Left lung (tissue), 14 donors: ENCODE measurements around the gene IL1R1. TPM values are rescaled to one million over a fixed set of nuclear protein-coding genes. Genes with fewer than 3 reads are reported as not detected.

Experiments used
- ATAC-seq: fragments of 200-7000 bp; cut with Tn5 transposase; one replicate; pipeline ENCODE4 v1.9.1; 2020; ENCODE audit warnings: moderate library complexity
- DNase-seq, 4 donors: peaks; one replicate each; pipeline ENCODE4 v3.0.0-alpha.2; 2013 to 2020
- H3K27ac ChIP-seq, 2 donors: fragments of 200-600 bp; sonication (generic) in 1 of 2; one replicate each; pipeline versions ENCODE4 v1.5.0 to v1.8.0; 2020 to 2021
- H3K27me3 ChIP-seq, 2 donors: fragments of 200-600 bp; sonication (generic) in 1 of 2; one replicate each; pipeline versions ENCODE4 v1.5.0 to v1.8.0; 2020 to 2021
- H3K36me3 ChIP-seq, 2 donors: fragments of 200-600 bp; sonication (generic) in 1 of 2; one replicate each; pipeline versions ENCODE4 v1.5.0 to v1.8.0; 2020 to 2021
- H3K4me1 ChIP-seq, 2 donors: fragments of 200-600 bp; one replicate each; pipeline ENCODE4 v1.8.0; 2021
- H3K4me3 ChIP-seq, 2 donors: fragments of 200-600 bp; sonication (generic) in 1 of 2; one replicate each; pipeline versions ENCODE4 v1.5.0 to v1.8.0; 2020 to 2021; ENCODE audit warnings: mild to moderate bottlenecking in 1 of 2
- H3K9me3 ChIP-seq, 2 donors: fragments of 200-600 bp; sonication (generic) in 1 of 2; one replicate each; pipeline versions ENCODE4 v1.5.0 to v1.8.0; 2020 to 2021
- intact Hi-C, 2 donors: fragments of 100-400 bp; cut with DNase I; formaldehyde crosslinking; loops; one replicate each; pipeline versions ENCODE4 v1.11.2 to v1.14.2; 2022
- long read RNA-seq, 12 donors: library from polyadenylated mRNA in 2 of 12; unstranded in 2 of 12; transcript quantifications; one replicate each; pipeline ENCODE4 v2.0.0 and lab custom pipeline, GENCODE V29; 2019 to 2026
- polyA plus RNA-seq, 6 donors: library from polyadenylated mRNA; unstranded; fragments of 120-200 nt; gene quantifications; one replicate each; pipeline ENCODE4 v1.2.1, GENCODE V29; 2013; ENCODE audit not compliant: insufficient read length in 6 of 6
- total RNA-seq, 2 donors: library from RNA; stranded (reverse); fragmentation: NEBNext Ultra II Directional; extraction: Animal tissue kit (Norgen Biotek cat#: 25700); gene quantifications; one replicate each; pipeline ENCODE4 v1.2.1, GENCODE V29; 2021
- TF ChIP-seq, protein P1 (sequence below), 2 donors: fragments of 200-600 bp; sonication (generic) in 1 of 2; IDR thresholded peaks; one replicate each; pipeline versions ENCODE4 v1.5.0 to v1.8.0; 2021; ENCODE audit warnings: antibody characterized with exemption in 2 of 2
- donor health status: DM: no; HTN: yes; CAD: no.
- donor health status: DM: no; HTN: no; CAD: no.

Gene IL1R1
- total RNA-seq (100 to 1,000 TPM; 142 to 224 TPM), polyA plus RNA-seq (100 to 1,000 TPM in 5 of 6 donors, 10 to 100 TPM in 1; 91.1 to 137 (median 109) TPM)
- long read RNA-seq, donor 1, full-length matches to known transcripts, result 12 of 99 reads
- long read RNA-seq, donor 1, partial matches to known transcripts, result 87 of 99 reads
- long read RNA-seq, donor 1, other reads (novel, unspliced or antisense), result 0 of 99 reads
- long read RNA-seq, donor 2, full-length matches to known transcripts, result 9 of 21 reads
- long read RNA-seq, donor 2, partial matches to known transcripts, result 12 of 21 reads
- long read RNA-seq, donor 2, other reads (novel, unspliced or antisense), result 0 of 21 reads
- long read RNA-seq, donor 3, full-length matches to known transcripts, result 12 of 12 reads
- long read RNA-seq, donor 3, partial matches to known transcripts, result 0 of 12 reads
- long read RNA-seq, donor 3, other reads (novel, unspliced or antisense), result 0 of 12 reads
- long read RNA-seq, donor 4, partial matches to known transcripts, result 7 of 14 reads
- long read RNA-seq, donor 4, other reads (novel, unspliced or antisense), result 4 of 14 reads
- long read RNA-seq, donor 5, full-length matches to known transcripts, result 10 of 10 reads
- long read RNA-seq, donor 5, partial matches to known transcripts, result 0 of 10 reads
- long read RNA-seq, donor 5, other reads (novel, unspliced or antisense), result 0 of 10 reads
- long read RNA-seq, donor 6, full-length matches to known transcripts, result 12 of 36 reads
- long read RNA-seq, donor 6, partial matches to known transcripts, result 24 of 36 reads
- long read RNA-seq, donor 6, other reads (novel, unspliced or antisense), result 0 of 36 reads
- long read RNA-seq, donor 7, full-length matches to known transcripts, result 8 of 24 reads
- long read RNA-seq, donor 7, partial matches to known transcripts, result 16 of 24 reads
- long read RNA-seq, donor 7, other reads (novel, unspliced or antisense), result 0 of 24 reads
- long read RNA-seq, donor 8, full-length matches to known transcripts, result 13 of 56 reads
- long read RNA-seq, donor 8, partial matches to known transcripts, result 43 of 56 reads
- long read RNA-seq, donor 8, other reads (novel, unspliced or antisense), result 0 of 56 reads
- long read RNA-seq, donor 9, result 0 reads
- long read RNA-seq, donor 10, partial matches to known transcripts, result 1 of 5 reads
- long read RNA-seq, donor 10, other reads (novel, unspliced or antisense), result 4 of 5 reads
- long read RNA-seq, donor 11, result 0 reads
- long read RNA-seq, donor 12, full-length matches to known transcripts, result 4 of 34 reads
- long read RNA-seq, donor 12, partial matches to known transcripts, result 30 of 34 reads
- long read RNA-seq, donor 12, other reads (novel, unspliced or antisense), result 0 of 34 reads

DNA sequence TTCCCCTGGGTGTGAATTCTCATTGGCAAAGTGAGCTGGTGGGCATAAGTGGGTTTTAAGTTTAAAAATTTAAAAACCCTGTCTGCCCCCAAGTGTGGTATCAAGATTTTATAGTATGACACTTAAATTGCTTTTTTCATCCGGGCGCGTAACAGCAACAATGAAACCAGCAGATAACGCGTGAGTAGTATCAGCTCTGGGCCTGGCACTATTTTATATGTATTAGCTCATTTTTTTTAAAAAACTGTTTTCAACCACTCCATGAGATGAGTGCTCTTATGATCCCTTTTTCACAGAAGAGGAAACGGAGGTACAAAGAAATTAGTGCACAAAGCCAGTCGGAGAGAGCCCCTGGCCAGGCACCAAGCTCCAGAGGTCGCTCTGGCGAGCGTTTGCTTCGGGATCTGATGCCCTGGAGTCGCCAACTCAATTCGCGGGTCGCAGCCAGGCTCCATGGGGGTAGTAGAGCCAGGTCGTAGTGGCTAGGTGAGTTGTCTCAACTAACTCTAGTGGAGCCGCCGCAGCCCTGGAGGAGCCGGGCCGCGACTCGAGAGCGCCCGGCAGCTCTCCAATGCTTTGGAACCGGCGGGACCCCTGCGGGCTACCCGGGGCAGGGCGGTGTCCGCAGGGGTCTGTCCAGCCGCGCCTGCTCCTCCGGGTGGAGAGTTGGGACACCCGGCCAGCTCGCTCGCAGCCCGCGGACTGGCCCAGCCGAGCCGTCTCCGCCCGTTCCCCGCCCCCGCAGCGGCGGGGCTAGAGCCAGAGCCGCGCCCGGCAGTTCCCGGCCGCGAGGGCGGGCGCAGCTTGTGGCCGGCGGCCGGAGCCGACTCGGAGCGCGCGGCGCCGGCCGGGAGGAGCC lies at the start of gene IL1R1:
IL1R1 (plus strand) TSS at position 777 of the 859 bp plus-strand sequence. CDS start 14,979 bp downstream, outside the sequence.
- ATAC-seq, result peak; percentile 90
- Histone ChIP-seq H3K4me3 (peak within 1 kb of the TSS; percentile 58 to 64), H3K27me3 (no peaks in the 10 kb centered on the region), H3K36me3 (peaks cover 0 to 25% of the 10 kb centered on the region in 2 donors), H3K4me1 (peaks cover 8 to 82% of the 10 kb centered on the region in 2 donors), H3K9me3 (peaks cover 0 to 25% of the 10 kb centered on the region in 2 donors), H3K27ac (peak within 1 kb of the TSS; percentile 92 to 96)
- TF ChIP-seq, protein P1, sequence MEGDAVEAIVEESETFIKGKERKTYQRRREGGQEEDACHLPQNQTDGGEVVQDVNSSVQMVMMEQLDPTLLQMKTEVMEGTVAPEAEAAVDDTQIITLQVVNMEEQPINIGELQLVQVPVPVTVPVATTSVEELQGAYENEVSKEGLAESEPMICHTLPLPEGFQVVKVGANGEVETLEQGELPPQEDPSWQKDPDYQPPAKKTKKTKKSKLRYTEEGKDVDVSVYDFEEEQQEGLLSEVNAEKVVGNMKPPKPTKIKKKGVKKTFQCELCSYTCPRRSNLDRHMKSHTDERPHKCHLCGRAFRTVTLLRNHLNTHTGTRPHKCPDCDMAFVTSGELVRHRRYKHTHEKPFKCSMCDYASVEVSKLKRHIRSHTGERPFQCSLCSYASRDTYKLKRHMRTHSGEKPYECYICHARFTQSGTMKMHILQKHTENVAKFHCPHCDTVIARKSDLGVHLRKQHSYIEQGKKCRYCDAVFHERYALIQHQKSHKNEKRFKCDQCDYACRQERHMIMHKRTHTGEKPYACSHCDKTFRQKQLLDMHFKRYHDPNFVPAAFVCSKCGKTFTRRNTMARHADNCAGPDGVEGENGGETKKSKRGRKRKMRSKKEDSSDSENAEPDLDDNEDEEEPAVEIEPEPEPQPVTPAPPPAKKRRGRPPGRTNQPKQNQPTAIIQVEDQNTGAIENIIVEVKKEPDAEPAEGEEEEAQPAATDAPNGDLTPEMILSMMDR (IDR thresholded peaks at IDR 0.05), result no peak
- intact Hi-C loops, result loop anchor here in 1 of 2 donors (10.0 kb wide), 1 partner anchor 117 kb away; no protein-coding TSS in a partner anchor
- DNase-seq, result peak; percentile 80 to 96 (median 88)

GRCh38 chr2:102093662-102094061 lies 48.9 kb upstream of the IL1R1 start:
- TF ChIP-seq, protein P1 (IDR thresholded peaks at IDR 0.05), result no peak
- H3K27ac ChIP-seq, result no peak overlapping the region
- H3K27me3 ChIP-seq, result no peaks in the 10 kb centered on the region
- H3K9me3 ChIP-seq, result no peaks in the 10 kb centered on the region
- DNase-seq (peak in 1 of 4 donors; percentile 78), ATAC-seq (no peak)
- intact Hi-C loops, result no loop called here
- H3K4me1 ChIP-seq, result peaks cover 0 to 21% of the 10 kb centered on the region in 2 donors
- H3K4me3 ChIP-seq, result no peak overlapping the region
- no peaks in the 10 kb centered on the region for H3K36me3 ChIP-seq

GRCh38 chr2:102094917-102095316 lies 47.6 kb upstream of the IL1R1 start:
- peaks cover 0 to 22% of the 10 kb centered on the region in 2 donors for H3K4me1 ChIP-seq
- intact Hi-C loops, result no loop called here
- H3K36me3 ChIP-seq, result peaks cover 0 to 5% of the 10 kb centered on the region in 2 donors
- H3K9me3 ChIP-seq, result no peaks in the 10 kb centered on the region
- DNase-seq, result peak in 2 of 4 donors; percentile 89 to 92
- no peak overlapping the region for H3K4me3 ChIP-seq
- ATAC-seq, result peak; percentile 73
- no peaks in the 10 kb centered on the region for H3K27me3 ChIP-seq
- TF ChIP-seq, protein P1 (IDR thresholded peaks at IDR 0.05), result no peak
- H3K27ac ChIP-seq, result peak overlapping the region in 1 of 2 donors; percentile 22

DNA sequence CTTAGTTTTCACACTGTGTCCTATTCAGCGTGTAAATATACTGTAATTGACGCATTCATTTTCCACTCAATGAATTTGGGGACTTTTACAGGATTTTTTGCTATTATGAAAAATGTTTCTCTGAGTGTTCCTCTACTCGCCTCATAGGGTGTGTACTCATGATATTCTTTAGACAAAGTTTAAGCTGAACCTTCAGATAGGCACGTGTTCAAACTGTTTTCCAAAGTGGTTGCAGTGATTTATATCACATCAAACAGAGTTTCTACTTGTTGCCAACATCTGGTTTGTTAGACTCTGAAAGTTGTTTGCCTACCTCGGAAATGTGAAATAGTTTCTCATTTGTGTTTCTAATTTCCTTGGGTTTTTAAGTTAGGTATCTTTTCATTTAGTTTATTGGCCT lies 46.4 kb upstream of the IL1R1 start:
- Histone ChIP-seq H3K27me3 (no peaks in the 10 kb centered on the region), H3K4me3 (no peak overlapping the region), H3K4me1 (peaks cover 4 to 30% of the 10 kb centered on the region in 2 donors), H3K27ac (peak overlapping the region; percentile 22 to 31), H3K36me3 (peaks cover 0 to 10% of the 10 kb centered on the region in 2 donors), H3K9me3 (no peaks in the 10 kb centered on the region)
- intact Hi-C loops, result no loop called here
- DNase-seq, result no peak
- TF ChIP-seq, protein P1 (IDR thresholded peaks at IDR 0.05), result no peak
- no peak for ATAC-seq
